ENCODE measurements around the gene VAMP8.

Gene VAMP8

DNA sequence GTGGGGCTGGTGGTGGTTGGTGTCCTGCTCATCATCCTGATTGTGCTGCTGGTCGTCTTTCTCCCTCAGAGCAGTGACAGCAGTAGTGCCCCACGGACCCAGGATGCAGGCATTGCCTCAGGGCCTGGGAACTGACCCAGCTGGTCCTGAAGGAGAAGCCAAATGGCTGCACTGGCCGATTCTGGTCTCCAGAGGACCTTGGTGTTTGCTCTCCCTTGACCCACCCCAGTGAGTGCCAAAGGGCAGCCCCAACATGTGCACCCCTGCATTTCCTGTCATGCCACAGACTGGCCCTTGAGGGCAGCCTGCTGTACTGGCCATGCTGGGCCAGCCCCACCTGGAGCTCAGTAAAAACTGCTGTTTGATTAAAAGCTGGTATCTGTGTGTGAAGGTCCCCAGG lies 15.6 kb downstream of the VAMP8 start:
- no peak for DNase-seq (ENCODE audit: low read depth)
- no peak overlapping the region for H3K4me3 ChIP-seq (ENCODE audit: low read depth, low read length)
- TF ChIP-seq, protein P1, sequence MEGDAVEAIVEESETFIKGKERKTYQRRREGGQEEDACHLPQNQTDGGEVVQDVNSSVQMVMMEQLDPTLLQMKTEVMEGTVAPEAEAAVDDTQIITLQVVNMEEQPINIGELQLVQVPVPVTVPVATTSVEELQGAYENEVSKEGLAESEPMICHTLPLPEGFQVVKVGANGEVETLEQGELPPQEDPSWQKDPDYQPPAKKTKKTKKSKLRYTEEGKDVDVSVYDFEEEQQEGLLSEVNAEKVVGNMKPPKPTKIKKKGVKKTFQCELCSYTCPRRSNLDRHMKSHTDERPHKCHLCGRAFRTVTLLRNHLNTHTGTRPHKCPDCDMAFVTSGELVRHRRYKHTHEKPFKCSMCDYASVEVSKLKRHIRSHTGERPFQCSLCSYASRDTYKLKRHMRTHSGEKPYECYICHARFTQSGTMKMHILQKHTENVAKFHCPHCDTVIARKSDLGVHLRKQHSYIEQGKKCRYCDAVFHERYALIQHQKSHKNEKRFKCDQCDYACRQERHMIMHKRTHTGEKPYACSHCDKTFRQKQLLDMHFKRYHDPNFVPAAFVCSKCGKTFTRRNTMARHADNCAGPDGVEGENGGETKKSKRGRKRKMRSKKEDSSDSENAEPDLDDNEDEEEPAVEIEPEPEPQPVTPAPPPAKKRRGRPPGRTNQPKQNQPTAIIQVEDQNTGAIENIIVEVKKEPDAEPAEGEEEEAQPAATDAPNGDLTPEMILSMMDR (IDR thresholded peaks at IDR 0.05; ENCODE audit: low read depth, low read length, missing control alignments): no peak

DNA sequence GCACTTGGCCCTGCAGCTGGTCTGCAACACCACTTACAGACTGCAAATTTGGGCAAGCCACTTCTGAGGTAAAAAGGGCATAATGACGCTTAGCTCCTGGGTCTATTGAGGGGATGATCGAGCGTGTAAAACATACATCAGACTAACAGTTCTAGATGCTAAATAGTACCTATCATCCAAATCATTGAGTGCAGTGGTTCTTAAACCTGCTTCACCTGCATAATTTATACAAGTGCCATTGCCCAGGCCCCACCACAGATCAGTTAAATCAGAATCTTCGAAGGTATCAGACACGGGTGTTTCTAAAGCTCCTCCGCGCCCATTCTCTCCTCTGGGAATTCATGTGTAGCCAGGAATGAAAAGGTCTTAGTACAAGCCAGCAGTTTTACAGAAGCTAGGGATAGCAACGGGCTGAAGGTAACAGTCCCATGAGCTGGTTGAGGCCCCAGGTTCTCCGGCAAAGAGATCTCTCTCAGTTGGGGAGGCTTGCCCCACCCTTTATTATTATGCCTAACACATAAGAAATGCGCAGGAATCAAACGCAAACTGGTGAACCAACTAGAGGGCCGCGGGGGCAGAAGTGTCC lies 17.4 kb downstream of the VAMP8 start:
- H3K4me3 ChIP-seq (ENCODE audit: low read depth, low read length): peak overlapping the region; percentile 91
- TF ChIP-seq, protein P1 (IDR thresholded peaks at IDR 0.05; ENCODE audit: low read depth, low read length, missing control alignments): no peak
- no peak for DNase-seq (ENCODE audit: low read depth)

DNA sequence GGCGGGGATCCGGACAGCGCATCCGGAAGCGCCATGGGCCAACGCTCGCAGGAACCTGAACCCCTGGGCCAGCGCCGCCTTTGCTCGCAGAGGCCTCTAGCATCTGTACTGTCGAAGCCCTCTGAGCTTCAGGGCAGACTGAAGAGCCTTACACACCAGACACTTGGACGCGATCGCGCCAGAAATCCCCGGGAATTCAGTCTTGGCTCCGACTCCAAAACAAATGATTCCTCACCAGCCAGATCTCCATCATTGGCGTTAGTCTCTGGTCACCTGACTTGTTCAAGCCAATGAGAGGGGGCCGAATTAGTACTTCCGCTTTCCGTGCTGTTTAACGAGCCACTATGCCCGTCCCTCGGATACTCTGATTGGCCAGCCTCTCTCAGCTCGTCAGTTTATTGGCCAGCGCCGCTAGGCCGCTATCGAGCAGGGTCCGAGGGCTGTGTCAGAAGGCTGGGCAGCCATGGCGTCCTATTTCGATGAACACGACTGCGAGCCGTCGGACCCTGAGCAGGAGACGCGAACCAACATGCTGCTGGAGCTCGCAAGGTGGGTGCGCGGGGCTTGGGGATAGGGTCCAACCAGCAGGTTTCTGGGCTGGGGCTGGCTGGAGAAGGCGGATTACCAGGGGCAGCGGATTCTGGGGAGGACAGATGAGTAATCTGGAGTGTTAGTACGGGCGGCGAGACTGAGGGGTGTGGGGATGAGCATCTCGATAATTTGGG lies 18.1 kb downstream of the VAMP8 start, which contains the start of gene RNF181:
Gene RNF181 (plus strand): TSS at position 445 of the 725 bp plus-strand sequence. CDS start 19 bp downstream, at position 464.
- peak within 1 kb of the TSS; percentile 91 for H3K4me3 ChIP-seq (ENCODE audit: low read depth, low read length)
- peak; percentile 96 for DNase-seq (ENCODE audit: low read depth)
- TF ChIP-seq, protein P1 (IDR thresholded peaks at IDR 0.05; ENCODE audit: low read depth, low read length, missing control alignments): no peak

DNA sequence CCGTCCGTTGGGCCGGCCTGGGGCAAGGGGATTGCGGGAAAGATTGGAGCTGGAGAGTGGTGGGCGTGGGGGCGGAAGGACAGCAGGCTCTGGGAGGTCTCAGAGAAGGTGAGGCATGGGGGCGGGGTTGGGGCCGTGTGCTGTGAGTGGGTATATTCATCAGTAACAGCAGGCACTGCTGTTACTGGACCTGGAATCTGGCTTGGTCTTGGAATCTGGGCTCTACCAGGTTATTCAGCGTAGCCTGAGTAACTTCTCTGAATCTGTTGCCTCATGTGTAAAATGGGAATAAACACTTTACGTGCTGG lies 18.6 kb downstream of the VAMP8 start:
- TF ChIP-seq, protein P1 (IDR thresholded peaks at IDR 0.05; ENCODE audit: low read depth, low read length, missing control alignments): no peak
- H3K4me3 ChIP-seq (ENCODE audit: low read depth, low read length): peak overlapping the region; percentile 91
- no peak for DNase-seq (ENCODE audit: low read depth)

DNA sequence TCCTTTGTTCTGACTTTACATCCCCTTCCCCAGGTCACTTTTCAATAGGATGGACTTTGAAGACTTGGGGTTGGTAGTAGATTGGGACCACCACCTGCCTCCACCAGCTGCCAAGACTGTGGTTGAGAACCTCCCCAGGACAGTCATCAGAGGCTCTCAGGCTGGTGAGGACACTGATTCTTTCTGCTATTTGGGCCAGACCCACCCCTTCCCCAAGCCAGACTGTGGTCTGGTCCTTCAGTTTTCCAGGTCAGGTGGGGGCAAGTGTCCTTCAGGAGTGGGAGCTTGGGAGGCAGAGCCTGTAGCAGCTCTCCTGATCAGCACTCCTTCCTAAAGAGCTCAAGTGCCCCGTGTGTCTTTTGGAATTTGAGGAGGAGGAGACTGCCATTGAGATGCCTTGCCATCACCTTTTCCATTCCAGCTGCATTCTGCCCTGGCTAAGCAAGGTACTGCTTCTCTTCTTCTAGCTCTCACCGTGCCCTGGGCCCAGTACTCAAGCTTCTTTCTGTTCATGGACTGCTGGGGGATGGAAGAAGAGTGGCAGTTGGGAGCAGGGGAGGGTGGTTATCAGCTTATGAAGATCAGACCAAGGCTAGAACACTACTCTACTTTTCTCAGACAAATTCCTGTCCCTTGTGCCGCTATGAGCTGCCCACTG lies 19.2 kb downstream of the VAMP8 start:
- DNase-seq (ENCODE audit: low read depth): no peak
- H3K4me3 ChIP-seq (ENCODE audit: low read depth, low read length): peak overlapping the region; percentile 91
- TF ChIP-seq, protein P1 (IDR thresholded peaks at IDR 0.05; ENCODE audit: low read depth, low read length, missing control alignments): no peak

DNA sequence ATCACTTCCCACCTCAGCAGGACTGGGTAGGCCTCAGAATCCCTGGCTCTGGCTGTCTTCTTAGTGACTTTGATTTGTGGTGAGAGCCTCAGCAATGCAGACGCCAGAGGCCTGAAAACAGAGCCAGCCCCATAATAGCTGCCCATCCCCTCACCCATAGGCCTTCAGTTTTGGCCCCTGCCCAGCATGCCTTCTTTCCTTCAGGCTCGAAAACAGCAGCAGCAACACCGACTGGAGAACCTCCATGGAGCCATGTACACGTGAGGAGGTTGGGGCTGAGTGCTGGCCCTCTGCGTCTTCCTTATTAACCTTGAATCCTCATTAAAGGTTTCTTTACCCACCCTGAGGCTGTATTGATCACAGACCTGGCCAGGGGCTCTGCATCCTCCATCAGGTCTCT lies 19.9 kb downstream of the VAMP8 start:
- TF ChIP-seq, protein P1 (IDR thresholded peaks at IDR 0.05; ENCODE audit: low read depth, low read length, missing control alignments): no peak
- no peak overlapping the region for H3K4me3 ChIP-seq (ENCODE audit: low read depth, low read length)
- DNase-seq (ENCODE audit: low read depth): no peak

Measured in GM12864 (cell line).